AG04450 (cell line): ENCODE measurements around the gene ACTG1. TPM values are rescaled to one million over a fixed set of nuclear protein-coding genes. Genes with fewer than 3 reads are reported as not detected.

Experiments
- CTCF ChIA-PET: fragments of 300-600, 350-600 bp; formaldehyde crosslinking; extraction: SDS; loops from one replicate; lab custom pipeline; 2022; ENCODE audit warnings: antibody characterized with exemption, inconsistent platforms; lab: Charles Lee
- POLR2A ChIA-PET: fragments of 350-600 bp; formaldehyde crosslinking; extraction: SDS; loops from one replicate; lab custom pipeline; 2021; ENCODE audit warnings: antibody characterized with exemption, inconsistent platforms; lab: Yijun Ruan, JAX
- DNase-seq: peaks from one replicate; pipeline ENCODE4 v3.0.0-alpha.2; 2011; ENCODE audit warnings: low read depth, low spot score
- H3K27ac ChIP-seq: one replicate; pipeline ENCODE4 v1.5.1; 2012; ENCODE audit warnings: low read depth, low read length, control low read depth
- H3K27me3 ChIP-seq: one replicate; pipeline ENCODE4 v1.6.0; 2012; ENCODE audit warnings: low read length; ENCODE audit not compliant: control insufficient read depth, insufficient read depth
- H3K4me3 ChIP-seq: 2 replicates; pipeline ENCODE4 v1.5.1; 2011; ENCODE audit warnings: mild to moderate bottlenecking, low read depth, low read length, control low read depth
- H3K9me3 ChIP-seq: 2 replicates; pipeline ENCODE4 v1.5.1; 2012; ENCODE audit warnings: low read length; ENCODE audit not compliant: control insufficient read depth, insufficient read depth
- polyA plus RNA-seq: library from polyadenylated mRNA; depleted of rRNA; stranded (reverse); fragments of >200 nt; gene quantifications from 2 replicates; pipeline ENCODE4 v1.2.3, GENCODE V29; 2011
- TF ChIP-seq, protein P1 (sequence below): IDR thresholded peaks from 2 replicates; pipeline ENCODE4 v1.5.1; 2011; ENCODE audit warnings: low read depth, low read length, control low read depth, inconsistent platforms

ACTG1 gene
- polyA plus RNA-seq, 1 experiment: 2,721 TPM

DNA sequence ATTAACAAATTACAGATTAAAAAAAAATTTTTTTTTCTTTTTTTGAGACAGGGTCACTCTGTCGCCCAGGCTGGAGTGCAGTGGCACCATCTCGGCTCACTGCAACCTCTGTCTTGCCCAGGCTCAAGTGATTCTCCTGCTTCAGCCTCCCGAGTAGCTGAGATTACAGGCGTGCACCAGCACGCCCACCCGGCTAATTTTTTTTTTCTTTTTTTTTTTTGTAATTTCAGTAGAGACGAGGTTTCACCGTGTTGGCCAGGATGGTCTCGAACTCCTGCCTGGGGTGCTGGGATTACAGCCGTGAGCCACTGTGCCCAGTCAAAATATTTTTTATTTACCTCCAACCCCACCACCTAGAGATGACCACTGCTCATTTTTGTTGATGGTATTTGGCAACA is 25.5 kb downstream of the ACTG1 start:
- no peaks in the 10 kb centered on the region; the same call in 1 of the 2 replicates for H3K9me3 ChIP-seq
- H3K4me3 ChIP-seq: no peak overlapping the region
- H3K27ac ChIP-seq: no peak overlapping the region
- H3K27me3 ChIP-seq: peaks cover 2% of the 10 kb centered on the region
- TF ChIP-seq, protein P1, sequence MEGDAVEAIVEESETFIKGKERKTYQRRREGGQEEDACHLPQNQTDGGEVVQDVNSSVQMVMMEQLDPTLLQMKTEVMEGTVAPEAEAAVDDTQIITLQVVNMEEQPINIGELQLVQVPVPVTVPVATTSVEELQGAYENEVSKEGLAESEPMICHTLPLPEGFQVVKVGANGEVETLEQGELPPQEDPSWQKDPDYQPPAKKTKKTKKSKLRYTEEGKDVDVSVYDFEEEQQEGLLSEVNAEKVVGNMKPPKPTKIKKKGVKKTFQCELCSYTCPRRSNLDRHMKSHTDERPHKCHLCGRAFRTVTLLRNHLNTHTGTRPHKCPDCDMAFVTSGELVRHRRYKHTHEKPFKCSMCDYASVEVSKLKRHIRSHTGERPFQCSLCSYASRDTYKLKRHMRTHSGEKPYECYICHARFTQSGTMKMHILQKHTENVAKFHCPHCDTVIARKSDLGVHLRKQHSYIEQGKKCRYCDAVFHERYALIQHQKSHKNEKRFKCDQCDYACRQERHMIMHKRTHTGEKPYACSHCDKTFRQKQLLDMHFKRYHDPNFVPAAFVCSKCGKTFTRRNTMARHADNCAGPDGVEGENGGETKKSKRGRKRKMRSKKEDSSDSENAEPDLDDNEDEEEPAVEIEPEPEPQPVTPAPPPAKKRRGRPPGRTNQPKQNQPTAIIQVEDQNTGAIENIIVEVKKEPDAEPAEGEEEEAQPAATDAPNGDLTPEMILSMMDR: no peak
- ChIA-PET POLR2A (interaction anchor here (0.6 to 0.7 kb wide), 2 partner anchors 14 to 127 kb away, joined by 3 to 5 read pairs; no protein-coding TSS in a partner anchor), CTCF (no interaction called here)
- DNase-seq: no peak

DNA sequence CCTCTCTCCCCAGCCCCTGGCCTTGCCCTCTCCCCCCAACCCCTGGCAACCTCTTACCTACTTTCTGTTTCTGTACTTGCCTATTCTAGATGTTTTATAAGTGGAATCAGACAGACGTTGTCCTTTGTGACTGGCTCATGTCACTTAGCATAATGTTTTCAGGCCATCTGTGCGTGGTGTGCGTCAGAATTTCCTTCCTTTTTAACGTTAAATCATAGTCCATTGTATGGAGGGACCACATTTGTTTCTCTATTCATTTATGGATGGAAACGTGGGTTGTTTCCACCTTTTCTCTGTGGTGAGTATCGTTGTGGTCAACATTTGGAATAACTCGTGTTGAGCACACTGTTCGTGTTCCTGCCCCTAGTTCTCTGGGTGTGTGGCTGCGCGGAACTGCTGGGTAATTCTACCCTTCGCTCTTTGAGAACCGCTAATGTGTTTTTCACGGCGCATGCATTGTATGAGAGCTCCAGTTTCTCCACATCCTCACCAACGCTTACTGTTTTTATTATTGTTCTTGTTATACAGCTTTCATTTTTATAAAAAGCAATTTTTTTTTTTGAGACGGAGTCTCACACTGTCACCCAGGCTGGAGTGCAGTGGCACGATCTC is 26.3 kb downstream of the ACTG1 start:
- no peaks in the 10 kb centered on the region; the same call in 1 of the 2 replicates for H3K9me3 ChIP-seq
- DNase-seq: no peak
- no peak overlapping the region for H3K4me3 ChIP-seq
- H3K27me3 ChIP-seq: peaks cover 5% of the 10 kb centered on the region
- no peak overlapping the region for H3K27ac ChIP-seq
- CTCF ChIA-PET: no interaction called here
- TF ChIP-seq, protein P1: no peak
- POLR2A ChIA-PET: interaction anchor here (2.2 kb wide), 1 partner anchor 89 kb away, joined by 11 read pairs; no protein-coding TSS in a partner anchor

DNA sequence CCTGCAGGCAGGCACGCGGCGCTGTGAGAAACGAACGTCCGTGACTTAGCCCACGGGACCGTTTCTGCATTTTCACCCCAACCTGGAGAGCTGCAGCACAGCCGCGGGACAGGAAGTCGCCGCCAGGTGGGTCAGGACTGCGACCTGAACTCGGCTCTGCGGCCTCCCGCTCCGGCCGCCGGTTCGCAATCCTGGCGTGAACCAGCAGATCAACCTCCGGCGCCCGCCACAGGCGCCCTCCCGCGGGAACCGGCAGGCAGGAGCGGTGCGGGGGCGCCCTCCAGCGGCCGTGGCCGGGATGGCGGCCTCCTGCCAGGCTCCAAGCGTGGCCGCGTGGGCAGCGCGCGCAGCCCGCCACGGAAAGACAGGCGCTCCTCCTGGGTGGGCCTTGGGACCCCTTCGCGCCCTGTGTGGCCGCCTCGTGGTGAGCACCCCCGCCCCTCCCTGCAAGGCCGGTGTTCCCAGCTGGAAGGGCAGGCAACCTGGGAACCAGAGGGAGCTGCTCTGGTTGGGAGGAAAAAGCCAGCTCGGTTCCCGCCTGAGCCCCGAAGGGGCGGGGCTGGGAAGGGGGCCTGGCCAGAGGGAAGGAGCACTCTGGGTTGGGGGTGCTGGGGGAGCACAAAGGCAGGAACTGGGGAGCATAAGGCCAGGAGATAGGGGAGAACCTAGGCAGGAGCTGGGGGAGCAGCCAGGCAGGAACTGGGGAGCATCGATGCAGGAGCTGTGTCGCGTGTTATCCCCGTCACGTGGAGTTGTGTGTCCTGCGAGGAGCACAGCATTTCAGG is 28.2 kb downstream of the ACTG1 start:
- CTCF ChIA-PET: interaction anchor here (0.6 to 2.1 kb wide), 31 partner anchors 12 to 341 kb away, joined by 3 to 21 read pairs (median 4); partner anchors contain the start of gene BAHCC1

DNA sequence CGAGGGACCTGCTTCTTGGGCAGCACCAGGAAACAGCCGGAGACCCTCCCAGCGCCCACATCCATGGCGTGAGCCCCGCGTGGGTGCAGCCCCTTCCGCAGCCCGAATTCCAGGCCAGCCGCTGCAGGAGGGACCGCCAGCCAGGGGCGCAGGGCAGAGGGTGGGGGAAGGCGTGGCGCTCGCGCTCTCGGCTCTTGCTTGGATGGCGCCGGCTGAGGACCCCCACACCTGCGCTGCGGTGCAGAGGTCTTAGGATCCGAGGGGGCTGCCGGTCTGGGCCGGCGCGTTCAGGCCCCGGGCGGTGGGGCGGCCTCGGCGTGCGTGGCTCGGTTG is 28.8 kb downstream of the ACTG1 start:
- ChIA-PET CTCF (interaction anchor here (1.0 to 2.1 kb wide), 9 partner anchors 15 to 231 kb away, joined by 3 to 21 read pairs (median 6); no protein-coding TSS in a partner anchor), POLR2A (interaction anchor here (2.2 kb wide), 1 partner anchor 86 kb away, joined by 11 read pairs; no protein-coding TSS in a partner anchor)
- TF ChIP-seq, protein P1: no peak
- Histone ChIP-seq H3K4me3 (peak overlapping the region; percentile 43; the same call in 1 of the 2 replicates), H3K9me3 (peaks cover 7% of the 10 kb centered on the region; the same call in 1 of the 2 replicates), H3K27ac (no peak overlapping the region), H3K27me3 (peaks cover 6% of the 10 kb centered on the region)
- DNase-seq: no peak

More for the DNA sequence above, 28.2 kb downstream of the ACTG1 start:
- POLR2A ChIA-PET: interaction anchor here (0.8 to 2.2 kb wide), 6 partner anchors 26 to 229 kb away, joined by 3 to 11 read pairs (median 6); partner anchors contain the start of genes ACTG1 and BAHCC1
- TF ChIP-seq, protein P1: peak; percentile 69
- no peak for DNase-seq
- Histone ChIP-seq H3K9me3 (peaks cover 7% of the 10 kb centered on the region; the same call in 1 of the 2 replicates), H3K4me3 (peak overlapping the region; percentile 56), H3K27me3 (peaks cover 6% of the 10 kb centered on the region), H3K27ac (no peak overlapping the region)
